HG02763 (cell line): ENCODE measurements around the gene BCAM.
"Not testable (repeated sequence)": the region's sequence is repeated elsewhere in the genome, so short reads cannot be mapped to it uniquely, and the experiment has no call there.

Experiments used
- ATAC-seq: cut with Tn5 transposase; IDR thresholded peaks from one replicate; pipeline ENCODE4 v1.9.1; 2021; ENCODE audit warnings: mild to moderate bottlenecking, moderate library complexity; ENCODE audit not compliant: unreplicated experiment

BCAM gene

DNA sequence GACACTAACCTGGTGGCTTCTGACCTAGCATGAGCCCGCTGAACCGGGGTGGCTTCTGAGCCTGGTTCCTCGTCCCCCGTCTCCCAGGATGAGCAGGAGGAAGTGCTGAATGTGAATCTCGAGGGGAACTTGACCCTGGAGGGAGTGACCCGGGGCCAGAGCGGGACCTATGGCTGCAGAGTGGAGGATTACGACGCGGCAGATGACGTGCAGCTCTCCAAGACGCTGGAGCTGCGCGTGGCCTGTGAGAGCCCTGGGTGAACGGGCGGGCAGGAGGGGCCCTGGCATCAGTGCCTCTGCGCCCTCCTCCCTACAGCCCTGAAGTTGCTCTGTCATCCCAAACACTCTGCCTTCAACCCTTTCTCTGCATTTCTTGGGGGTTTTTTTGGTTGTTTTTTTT lies 5.6 kb downstream of the BCAM start:
- no peak for ATAC-seq

DNA sequence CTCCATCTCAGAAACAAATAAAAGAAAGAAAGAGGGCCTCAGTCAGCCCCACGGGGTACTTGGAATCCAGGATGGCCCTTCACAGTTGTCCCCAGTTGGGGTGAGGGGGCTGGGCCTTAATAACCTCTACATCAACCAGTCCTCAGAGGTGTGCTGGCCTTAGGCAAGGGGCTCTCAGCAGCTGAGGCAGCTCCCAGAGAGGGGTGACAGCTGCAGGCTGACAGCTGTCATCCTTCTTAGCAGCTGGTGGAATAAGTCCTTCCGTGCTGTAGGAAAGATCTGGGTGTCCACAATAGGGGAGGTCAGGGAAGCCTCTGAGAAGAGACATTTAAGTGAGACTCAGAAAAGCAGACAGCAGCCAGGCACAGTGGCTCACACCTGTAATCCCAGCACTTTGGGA lies 7.4 kb downstream of the BCAM start:
- no peak for ATAC-seq

DNA sequence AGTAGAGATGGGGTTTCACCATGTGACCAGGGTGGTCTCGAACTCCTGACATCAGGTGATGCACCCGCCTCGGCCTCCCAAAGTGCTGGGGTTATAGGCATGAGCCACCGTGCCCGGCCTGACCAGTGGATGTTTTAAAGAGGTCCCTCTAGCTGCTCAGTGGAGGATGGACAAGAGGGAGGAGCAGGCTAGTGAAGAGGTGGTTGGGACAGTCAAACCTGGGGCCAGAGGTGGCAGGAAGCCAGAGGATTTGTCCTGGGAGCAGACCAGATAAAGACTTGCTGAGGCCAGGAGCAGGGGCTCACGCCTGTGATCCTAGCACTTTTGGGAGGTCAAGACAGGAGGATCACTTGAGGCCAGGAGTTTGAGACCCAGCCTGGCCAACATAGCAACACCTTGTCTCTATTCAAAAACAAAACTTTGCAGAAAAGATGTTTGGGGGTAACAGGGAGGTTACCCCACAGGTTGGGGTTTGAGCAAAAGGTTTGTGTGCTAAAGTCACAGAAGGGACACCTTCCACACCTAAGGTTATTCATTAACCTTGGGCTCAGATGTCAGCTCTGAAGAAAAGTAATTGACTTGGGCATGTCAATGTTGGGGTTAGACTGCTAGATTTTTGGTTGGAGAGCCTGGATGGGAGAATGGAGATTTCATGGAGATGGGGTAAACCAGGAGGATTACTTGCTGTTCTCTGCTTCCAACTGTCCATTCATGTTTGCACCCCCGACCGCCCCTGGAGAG lies 9.0 kb downstream of the BCAM start:
- no peak for ATAC-seq

DNA sequence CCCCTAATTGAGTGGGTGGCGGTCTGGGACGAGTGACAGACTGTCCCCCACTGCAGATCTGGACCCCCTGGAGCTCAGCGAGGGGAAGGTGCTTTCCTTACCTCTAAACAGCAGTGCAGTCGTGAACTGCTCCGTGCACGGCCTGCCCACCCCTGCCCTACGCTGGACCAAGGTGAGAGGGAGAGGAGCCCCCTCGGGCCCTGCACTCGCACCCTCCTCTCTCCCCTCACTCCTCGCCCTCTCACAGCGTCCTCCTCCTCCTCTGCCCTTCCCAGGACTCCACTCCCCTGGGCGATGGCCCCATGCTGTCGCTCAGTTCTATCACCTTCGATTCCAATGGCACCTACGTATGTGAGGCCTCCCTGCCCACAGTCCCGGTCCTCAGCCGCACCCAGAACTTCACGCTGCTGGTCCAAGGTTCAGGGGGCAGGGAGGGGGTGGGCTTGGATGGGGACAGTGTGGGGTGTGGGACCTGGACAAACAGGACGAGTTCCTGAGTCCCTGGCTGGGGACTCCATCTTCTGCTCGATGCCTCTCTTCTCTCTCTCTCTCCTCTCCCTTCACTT lies 9.6 kb downstream of the BCAM start:
- ATAC-seq: no peak

DNA sequence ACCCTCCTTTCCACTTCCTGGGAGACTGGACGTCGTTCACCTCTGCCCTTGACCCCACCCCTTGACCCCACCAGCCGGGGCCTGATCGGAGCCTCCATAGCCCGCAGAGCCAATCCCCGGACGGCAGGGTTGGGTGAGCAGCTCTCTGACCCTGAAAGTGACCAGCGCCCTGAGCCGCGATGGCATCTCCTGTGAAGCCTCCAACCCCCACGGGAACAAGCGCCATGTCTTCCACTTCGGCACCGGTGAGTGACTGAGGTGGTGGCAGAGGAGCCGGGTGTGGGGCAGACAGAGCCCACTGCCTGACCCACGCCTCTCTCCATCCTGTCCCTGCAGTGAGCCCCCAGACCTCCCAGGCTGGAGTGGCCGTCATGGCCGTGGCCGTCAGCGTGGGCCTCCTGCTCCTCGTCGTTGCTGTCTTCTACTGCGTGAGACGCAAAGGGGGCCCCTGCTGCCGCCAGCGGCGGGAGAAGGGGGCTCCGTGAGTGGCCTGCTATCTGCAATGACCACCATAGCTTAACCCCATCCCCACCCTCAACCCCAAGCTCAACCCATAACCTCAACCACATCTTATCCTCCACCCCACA lies 10.4 kb downstream of the BCAM start:
- ATAC-seq: no peak

DNA sequence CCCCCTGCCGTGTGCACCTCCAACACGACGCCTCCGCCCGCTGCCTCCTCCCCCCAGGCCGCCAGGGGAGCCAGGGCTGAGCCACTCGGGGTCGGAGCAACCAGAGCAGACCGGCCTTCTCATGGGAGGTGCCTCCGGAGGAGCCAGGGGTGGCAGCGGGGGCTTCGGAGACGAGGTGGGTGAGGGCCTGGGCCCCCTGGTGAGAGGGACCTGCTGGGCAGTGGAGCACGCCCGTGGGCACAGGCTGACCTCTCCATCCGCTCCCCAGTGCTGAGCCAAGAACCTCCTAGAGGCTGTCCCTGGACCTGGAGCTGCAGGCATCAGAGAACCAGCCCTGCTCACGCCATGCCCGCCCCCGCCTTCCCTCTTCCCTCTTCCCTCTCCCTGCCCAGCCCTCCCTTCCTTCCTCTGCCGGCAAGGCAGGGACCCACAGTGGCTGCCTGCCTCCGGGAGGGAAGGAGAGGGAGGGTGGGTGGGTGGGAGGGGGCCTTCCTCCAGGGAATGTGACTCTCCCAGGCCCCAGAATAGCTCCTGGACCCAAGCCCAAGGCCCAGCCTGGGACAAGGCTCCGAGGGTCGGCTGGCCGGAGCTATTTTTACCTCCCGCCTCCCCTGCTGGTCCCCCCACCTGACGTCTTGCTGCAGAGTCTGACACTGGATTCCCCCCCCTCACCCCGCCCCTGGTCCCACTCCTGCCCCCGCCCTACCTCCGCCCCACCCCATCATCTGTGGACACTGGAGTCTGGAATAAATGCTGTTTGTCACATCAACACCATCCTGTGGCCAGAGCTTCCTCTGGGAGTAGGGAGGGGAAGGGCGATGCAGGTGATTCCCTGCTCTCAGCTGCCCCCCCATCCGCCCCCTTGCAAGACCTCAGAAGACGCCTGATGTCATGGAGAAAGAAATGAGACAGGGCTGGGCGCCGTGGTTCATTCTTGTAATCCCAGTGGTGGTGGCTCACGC lies 12.0 kb downstream of the BCAM start:
- no peak for ATAC-seq

DNA sequence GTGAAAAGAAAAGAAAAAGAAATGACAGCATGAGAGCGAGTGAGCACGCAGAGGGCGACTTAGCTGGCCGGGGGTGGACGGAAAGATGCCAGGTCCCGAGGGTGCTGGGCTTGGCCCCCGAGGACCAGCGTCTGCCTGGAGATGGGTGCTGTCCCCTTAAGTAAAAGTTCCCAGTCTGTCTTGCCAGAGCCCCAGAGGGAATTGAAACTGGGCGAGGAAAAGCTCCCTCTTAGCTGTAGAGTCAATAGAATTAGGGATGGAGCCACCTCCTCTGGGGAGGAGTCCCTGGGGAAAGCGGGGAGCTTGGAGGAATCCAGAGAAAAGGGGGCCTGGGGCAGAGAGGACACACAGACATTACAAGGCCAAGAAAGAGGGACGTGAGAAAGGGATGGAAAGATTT lies 13.3 kb downstream of the BCAM start:
- ATAC-seq: no peak

DNA sequence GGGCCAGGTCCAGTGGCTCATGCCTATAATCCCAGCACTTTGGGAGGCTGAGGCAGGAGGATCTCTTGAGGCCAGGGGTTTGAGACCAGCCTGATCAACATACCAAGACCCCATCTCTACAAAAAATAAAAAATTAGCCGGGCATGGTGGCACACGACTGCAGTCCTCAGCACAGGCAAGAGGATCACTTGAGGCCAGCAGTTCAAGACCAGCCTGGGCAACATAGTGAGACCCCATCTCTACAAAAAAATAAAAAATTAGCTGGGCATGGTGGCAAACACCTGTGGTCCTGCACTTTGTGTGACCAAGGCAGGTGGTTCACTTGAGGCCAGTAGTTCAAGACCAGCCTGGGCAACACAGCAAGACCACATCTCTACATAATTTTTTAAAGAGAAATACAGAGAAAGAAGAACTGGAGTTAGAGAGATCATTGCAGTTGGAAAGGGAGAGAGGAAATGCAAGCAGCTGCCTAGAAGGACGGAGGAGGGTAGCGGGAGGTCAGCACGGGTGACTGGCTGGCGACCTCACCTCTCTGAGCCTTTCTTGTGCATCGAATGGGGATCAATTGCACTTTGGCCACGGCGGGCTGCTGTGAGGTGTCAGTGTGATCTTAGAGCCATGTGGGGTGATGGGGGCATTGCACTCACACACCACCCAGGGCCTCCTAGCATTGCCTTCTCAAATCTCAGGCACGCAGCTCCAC lies 13.9 kb downstream of the BCAM start:
- ATAC-seq: no peak

DNA sequence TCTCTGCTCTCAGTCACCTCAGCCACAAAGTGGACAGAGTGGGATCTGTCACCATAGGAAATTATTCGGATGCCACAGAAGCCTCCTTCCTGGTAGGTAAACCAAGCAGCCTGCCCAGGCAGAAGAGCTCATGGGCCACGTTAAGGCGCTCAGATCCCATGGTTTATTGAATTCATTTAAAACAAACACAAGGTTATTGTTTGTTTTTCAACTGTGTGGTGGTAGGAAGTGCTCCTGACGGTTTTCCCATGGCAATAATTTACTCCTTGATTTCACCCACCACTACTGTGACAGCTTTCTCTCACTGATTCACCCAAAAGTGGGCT lies 14.4 kb downstream of the BCAM start:
- ATAC-seq: no peak

DNA sequence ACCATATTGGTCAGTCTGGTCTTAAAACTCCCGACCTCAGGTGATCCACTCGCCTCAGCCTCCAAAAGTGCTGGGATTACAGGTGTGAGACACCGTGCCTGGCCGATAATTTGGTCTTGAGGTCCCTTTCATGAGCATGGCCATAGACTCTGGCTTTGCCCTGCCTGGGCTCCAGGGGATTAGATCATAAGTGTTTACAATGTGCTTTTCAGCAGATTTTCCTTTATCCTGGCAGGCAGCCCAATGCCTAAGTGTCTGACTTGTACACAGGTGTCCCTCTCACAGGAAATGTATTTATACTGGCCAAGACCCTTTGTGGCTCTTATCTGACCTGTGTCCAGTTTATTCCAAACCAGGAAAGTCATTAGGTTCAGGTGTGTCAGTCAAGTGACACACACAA lies 15.9 kb downstream of the BCAM start:
- ATAC-seq: no peak

DNA sequence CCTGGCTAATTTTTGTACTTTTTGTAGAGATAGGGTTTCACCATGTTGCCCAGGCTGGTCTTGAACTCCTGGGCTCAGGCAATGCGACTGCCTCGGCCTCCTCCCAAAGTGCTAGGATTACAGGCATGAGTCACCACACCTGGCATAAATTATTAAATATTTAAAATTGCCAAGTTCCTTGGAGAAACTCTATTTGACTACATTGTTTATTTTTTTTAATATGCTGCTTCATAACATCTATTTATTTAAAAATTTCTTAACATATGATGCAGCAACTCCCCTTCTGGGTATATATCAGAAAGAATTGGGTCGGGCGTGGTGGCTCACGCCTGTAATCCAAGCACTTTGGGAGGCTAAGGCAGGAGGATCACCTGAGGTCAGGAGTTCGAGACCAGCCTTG lies 24.0 kb downstream of the BCAM start:
- not testable (repeated sequence) for ATAC-seq

DNA sequence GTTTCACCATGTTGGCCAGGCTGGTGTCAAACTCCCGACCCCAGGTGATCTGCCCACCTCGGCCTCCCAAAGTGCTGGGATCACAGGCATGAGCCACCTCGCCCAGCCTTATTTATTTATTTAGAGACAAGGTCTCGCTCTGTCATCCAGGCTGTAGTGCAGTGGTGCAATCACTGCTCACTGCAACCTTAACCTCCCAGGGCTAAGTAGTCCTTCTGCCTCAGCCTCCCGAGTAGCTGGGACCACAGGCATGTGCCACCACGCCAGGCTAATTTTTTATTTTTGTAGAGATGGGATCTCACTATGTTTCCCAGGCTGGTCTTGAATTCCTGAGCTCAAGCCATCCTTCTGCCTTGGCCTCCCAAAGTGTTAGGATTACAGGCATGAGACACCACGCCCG lies 25.5 kb downstream of the BCAM start:
- ATAC-seq: not testable (repeated sequence)

DNA sequence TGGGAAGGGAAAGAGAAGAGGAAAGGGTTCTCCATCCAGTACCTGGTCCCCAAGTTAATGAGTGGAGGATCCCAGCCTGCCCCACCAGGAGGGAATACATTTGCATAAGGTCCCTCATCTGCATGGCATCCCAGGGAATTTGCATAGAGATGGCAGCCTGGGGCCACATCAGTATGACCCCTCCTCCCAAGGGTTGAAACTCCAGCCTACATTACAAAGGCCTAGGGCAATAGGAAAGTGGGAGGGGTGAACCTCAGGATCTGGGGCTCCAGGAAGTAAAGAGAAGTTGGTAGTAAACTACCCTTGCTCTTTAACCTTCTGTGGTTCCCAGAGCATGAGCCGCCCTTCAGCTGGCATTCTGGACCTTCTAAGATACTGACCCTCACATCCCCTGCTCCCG lies 30.4 kb downstream of the BCAM start:
- ATAC-seq: no peak

DNA sequence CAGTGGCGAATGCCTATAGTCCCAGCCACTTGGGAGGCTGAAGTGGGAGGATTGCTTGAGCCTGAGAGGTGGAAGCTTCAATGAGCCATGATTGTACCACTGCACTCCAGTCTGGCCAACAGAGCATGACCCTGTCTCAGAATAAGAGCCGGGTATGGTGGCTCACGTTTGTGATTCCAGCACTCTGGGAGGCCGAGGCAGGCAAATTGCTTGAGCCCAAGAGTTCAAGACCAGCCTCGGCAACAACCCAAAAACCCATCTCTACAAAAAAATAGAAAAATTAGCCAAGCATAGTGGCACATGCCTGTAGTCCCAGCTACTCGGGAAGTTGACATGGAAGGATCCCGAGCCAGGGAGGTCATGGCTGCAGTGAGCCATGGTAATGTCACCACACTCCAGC lies 31.9 kb downstream of the BCAM start:
- no peak for ATAC-seq

DNA sequence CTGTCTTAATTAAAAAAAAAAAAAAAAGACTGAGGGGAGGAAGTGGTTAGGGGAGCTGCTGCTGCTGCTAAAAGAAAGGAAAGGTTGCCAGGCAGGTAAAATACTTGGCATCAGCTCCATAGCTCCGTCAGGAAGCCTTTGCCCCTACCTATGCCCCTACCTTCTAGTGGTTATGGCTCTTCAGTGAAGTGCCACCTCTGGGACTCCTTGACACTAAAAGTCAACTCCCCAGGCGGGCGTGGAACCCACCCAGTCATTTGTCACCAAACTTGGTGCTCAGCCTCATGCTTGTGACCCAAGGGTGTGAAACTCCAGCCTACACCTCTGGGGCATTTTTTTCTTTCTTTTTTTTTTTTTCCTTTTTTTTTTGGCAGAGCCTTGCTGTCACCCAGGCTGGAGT lies 32.3 kb downstream of the BCAM start:
- no peak for ATAC-seq

DNA sequence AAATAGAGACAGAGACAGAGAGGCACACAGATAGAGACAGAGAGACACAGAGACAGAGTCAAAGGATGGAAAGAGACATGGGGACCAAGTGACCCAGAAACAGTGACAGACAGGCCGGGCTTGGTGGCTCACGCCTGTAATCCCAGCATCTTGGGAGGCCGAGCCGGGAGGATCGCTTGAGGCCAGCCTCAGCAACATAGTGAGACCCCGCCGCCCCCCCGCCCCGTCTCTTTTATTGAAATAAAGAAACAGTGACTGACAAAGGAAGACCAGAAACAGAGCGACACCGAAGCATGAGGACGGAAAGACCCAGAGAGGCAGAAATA lies 36.3 kb downstream of the BCAM start:
- ATAC-seq: no peak

DNA sequence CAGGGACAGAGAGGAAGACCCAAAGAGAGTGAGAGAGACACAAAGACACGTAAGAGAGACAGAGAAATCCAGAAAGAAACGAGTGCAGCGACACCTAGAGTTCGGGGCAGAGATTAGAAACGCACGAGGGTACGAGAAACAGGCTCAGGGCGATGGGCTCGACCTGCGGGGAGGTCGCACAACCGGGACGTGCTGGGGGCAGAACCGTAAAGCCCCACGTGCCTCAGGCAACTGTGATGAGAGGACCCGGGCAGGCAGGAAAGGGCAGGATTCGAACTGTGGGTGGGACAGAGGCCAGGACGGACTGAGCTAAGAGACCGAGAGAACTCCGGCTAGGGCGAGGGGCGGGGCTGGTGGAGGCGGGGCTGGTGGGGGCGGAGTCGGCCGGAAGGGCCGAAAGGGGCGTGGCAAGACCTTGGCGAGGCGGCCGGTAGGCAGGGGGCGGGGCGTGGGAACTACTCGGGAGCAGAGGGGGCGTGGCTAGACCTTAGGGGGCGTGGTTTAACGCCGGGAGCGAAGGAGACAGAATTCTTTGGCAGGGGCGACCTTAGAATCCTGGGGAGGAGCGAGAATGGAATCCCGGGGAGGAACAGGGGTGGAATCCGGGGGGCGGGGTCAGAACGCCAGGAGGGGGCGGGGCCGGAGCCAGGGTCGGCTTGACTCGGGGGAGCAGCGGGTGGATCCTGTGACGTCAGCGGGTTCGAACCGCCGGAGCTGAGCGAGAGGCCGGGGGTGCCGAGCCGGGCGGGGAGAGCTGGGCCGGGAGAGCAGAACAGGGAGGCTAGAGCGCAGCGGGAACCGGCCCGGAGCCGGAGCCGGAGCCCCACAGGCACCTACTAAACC lies 36.9 kb downstream of the BCAM start, which contains the start of gene NECTIN2:
TSS of gene NECTIN2 (plus strand) at position 686 of the 843 bp plus-strand sequence. CDS start 229 bp downstream, outside the sequence.
- ATAC-seq: peak; percentile 43

DNA sequence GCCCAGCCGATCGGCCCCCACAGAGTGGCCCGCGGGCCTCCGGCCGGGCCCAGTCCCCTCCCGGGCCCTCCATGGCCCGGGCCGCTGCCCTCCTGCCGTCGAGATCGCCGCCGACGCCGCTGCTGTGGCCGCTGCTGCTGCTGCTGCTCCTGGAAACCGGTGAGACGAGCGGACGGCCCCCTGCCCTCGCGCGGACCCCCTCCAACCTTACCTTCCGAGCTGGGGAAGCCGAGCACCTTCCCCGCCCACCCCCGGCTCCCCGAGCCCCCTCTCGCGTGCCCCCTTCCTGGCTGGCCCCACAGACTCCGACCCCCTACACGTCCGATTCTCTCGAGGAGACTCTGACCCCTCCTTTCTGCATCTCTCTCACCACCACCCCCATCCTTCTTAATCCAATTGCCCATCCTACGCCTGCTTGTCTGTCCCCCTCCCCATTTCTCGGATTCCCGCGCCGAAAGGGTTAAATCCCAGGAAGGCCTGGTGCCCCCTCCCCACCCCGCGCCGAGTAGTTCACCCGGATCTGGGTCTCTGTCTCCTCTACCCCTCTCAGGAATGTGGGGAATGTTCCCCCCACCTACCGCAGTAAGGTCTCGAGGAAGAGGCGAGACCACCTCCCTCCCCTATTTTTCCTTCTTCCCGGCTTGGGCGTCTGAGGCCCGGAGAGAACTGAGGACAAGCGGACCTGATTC lies 37.7 kb downstream of the BCAM start:
- no peak for ATAC-seq
